IPS-15b (cell line): ENCODE results near the gene PLEKHM2.
"Not testable (repeated sequence)": the region's sequence is repeated elsewhere in the genome, so short reads cannot be mapped to it uniquely, and the experiment has no call there.

Experiments used
- H3K27me3 ChIP-seq: one replicate; pipeline ENCODE4 v1.6.1; 2013; ENCODE audit warnings: low read length; ENCODE audit not compliant: control insufficient read depth, insufficient read depth
- H3K36me3 ChIP-seq: one replicate; pipeline ENCODE4 v1.6.1; 2013; ENCODE audit warnings: low read length; ENCODE audit not compliant: control insufficient read depth, insufficient read depth
- H3K4me1 ChIP-seq: one replicate; pipeline ENCODE4 v1.6.1; 2013; ENCODE audit warnings: mild to moderate bottlenecking, low read length; ENCODE audit not compliant: control insufficient read depth, insufficient read depth
- H3K4me3 ChIP-seq: one replicate; pipeline ENCODE4 v1.5.1; 2013; ENCODE audit warnings: low read depth, low read length
- H3K9ac ChIP-seq: one replicate; pipeline ENCODE4 v1.6.1; 2013; ENCODE audit warnings: low read depth, mild to moderate bottlenecking, low read length
- H3K9me3 ChIP-seq: one replicate; pipeline ENCODE4 v1.6.1; 2013; ENCODE audit warnings: mild to moderate bottlenecking, low read length; ENCODE audit not compliant: control insufficient read depth, insufficient read depth

PLEKHM2 gene

DNA sequence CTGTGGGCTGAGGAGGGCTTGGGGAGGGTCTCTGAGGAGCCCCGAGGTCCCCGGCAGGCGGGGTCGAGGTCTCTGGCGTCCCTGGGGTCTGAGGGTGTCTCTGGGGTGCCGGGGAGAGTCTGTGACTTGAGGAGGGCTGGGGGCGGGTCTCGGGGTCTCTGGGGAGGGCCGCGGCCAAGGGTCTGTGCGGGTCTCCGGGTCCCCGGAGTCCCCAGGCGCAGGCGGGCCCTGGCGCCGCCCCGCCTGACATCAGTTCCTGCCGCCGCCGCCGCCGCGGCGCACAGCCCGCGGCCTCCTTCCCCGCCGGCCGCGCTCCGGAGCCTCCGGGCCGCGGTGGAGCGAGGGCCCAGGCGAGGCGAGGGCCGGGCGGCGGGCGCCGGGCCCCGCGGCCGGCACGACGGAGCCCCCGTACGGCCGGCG lies at the start of gene PLEKHM2:
PLEKHM2 (plus strand) TSS at position 279 of the 420 bp plus-strand sequence. CDS start 239 bp downstream, outside the sequence.
- Histone ChIP-seq H3K4me1 (no peaks in the 10 kb centered on the region), H3K27me3 (no peaks in the 10 kb centered on the region), H3K4me3 (peak within 1 kb of the TSS; percentile 70), H3K9ac (peak within 1 kb of the TSS; percentile 70), H3K36me3 (no peaks in the 10 kb centered on the region), H3K9me3 (no peaks in the 10 kb centered on the region)

DNA sequence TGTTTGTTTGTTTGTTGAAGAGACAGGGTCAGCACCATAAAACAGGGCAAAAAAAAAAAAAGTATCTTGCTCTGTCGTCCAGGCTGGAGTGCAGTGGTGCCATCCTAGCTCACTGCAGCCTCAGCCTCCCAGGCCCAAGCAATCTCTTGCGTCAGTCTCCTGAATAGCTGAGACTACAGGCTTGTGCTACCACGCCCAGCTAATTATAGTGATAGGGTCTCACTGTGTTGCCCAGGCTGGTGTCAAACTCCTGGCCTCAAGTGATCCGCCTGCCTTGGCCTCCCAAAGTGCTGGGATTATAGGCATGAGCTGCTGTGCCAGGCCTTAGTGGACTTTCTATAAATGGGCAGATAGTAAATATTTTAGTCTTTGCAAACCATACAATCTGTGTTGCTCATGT lies 47.7 kb upstream of the PLEKHM2 start:
- H3K4me3 ChIP-seq = no peak overlapping the region
- no peaks in the 10 kb centered on the region for H3K9me3 ChIP-seq
- H3K36me3 ChIP-seq = peaks cover 54% of the 10 kb centered on the region
- H3K9ac ChIP-seq = no peak overlapping the region
- no peaks in the 10 kb centered on the region for H3K27me3 ChIP-seq
- no peaks in the 10 kb centered on the region for H3K4me1 ChIP-seq

DNA sequence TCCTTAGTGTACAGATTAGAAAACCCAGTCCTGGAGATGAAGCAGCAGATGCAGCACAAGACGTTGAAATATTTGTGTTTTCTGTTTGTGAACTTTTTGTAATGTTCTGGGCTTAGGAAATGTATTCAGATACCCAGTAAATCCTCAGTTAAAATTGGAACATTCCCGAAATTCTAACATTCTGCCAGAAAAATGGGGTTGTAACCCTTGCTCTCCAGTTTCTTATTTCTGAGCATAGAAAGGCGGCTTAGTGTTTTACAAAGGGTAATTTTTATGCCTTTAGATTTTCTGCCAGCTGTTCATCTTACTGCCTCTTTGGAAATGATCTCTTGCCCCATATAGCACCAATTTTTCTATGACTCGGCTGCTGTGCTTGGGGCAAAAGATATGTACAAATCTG lies 46.3 kb upstream of the PLEKHM2 start:
- Histone ChIP-seq H3K4me1 (no peaks in the 10 kb centered on the region), H3K36me3 (peaks cover 53% of the 10 kb centered on the region), H3K9ac (no peak overlapping the region), H3K4me3 (no peak overlapping the region), H3K9me3 (no peaks in the 10 kb centered on the region), H3K27me3 (no peaks in the 10 kb centered on the region)

DNA sequence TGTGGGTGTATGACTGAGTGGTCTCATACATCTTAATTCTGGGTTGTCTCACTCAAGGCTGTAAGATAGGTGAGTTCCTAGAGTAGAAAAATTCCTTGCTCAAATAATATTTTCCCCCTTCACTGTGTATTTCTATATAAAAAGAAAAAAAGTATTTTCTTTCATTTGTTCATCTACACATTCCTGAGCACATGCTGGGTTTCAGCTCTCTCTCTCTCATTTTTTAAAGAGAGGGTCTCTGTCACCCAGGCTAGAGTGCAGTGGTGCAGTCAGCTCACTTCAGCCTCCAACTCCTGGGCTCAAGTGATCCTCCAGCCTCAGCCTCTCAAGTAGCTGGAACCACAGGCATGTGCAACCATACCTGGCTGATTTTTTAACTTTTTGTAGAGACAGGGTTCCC lies 44.9 kb upstream of the PLEKHM2 start:
- Histone ChIP-seq H3K4me1 (no peaks in the 10 kb centered on the region), H3K36me3 (peaks cover 47% of the 10 kb centered on the region), H3K27me3 (no peaks in the 10 kb centered on the region), H3K4me3 (no peak overlapping the region), H3K9ac (no peak overlapping the region), H3K9me3 (no peaks in the 10 kb centered on the region)

DNA sequence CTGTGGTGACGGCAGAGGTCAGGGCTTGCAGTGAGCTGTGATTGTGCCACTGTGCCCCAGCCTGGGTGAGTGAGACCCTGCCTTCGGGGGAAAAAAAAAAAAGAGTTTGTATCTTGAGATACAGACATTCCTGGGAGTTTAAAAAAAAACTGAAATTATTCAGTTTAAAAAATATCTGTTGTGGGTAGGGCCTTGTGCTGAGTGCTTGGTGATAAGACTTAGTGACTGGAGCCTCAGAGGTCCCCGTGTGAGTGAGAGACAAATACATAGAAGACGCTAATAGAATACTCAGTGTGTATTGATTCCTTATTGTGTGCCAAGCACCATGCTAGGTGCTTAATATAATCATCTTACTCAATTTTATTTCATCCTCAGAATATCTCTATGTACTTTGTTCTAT lies 44.2 kb upstream of the PLEKHM2 start:
- Histone ChIP-seq H3K27me3 (no peaks in the 10 kb centered on the region), H3K4me3 (no peak overlapping the region), H3K9ac (no peak overlapping the region), H3K4me1 (no peaks in the 10 kb centered on the region), H3K9me3 (no peaks in the 10 kb centered on the region), H3K36me3 (peaks cover 43% of the 10 kb centered on the region)

DNA sequence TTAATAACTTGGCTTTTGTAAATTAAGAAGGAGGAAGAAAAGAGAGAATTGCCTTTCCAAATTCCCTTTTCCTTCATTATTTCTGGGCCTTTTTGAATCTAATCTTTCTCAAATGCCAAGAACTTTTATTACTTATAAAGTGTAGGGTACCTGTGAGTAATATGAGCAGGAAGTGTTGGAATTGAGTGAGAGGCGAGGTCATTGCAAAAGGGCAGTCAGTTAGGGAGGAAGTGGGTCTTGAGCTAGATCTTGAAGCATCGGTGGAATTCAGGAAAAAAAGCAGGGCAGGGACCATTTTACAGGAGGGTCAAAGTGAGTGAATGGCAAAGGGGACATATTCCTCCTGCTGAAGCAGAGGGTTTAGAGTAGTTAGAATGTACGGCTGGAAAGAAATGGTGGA lies 43.5 kb upstream of the PLEKHM2 start:
- Histone ChIP-seq H3K9ac (no peak overlapping the region), H3K4me3 (no peak overlapping the region), H3K4me1 (no peaks in the 10 kb centered on the region), H3K27me3 (no peaks in the 10 kb centered on the region), H3K36me3 (peaks cover 40% of the 10 kb centered on the region), H3K9me3 (no peaks in the 10 kb centered on the region)

DNA sequence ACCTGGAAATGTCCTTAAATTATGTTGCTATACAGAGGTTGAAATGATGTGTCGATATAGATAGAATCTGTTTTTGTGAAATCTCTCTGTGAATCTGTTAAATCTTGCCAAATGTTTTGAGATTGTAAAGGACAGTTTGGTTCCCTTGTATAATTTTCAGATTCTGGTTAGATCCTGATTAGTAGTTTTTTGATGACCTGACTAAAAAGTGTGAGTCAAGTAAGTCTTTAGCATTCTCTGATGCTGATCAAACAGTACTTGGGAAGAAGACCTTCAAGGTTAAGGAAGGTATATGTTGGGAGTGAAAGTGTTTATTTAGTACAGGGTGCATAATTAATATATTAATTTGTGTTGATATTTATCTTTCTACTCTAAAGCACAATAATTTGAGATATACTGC lies 34.2 kb upstream of the PLEKHM2 start:
- H3K4me3 ChIP-seq = no peak overlapping the region
- no peaks in the 10 kb centered on the region for H3K9me3 ChIP-seq
- H3K27me3 ChIP-seq = no peaks in the 10 kb centered on the region
- H3K9ac ChIP-seq = no peak overlapping the region
- no peaks in the 10 kb centered on the region for H3K4me1 ChIP-seq
- H3K36me3 ChIP-seq = peaks cover 12% of the 10 kb centered on the region

DNA sequence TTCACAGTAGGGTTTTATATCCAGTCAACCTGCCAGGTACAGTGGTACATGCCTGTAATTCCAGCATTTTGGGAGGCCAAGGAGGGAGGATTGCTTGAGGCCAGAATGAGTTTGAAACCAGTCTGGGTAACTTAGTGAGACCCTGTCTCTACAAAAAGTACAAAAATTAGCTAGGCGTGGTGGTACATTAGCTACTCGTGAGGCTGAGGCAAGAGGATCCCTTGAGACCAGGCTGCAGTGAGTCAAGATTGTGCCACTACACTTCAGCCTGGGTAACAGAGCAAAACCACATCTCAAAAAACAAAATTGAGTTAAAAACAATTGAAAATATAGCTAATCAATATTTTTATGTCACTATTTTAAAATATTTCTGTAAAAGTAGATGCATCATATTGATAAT lies 33.7 kb upstream of the PLEKHM2 start:
- Histone ChIP-seq H3K9ac (no peak overlapping the region), H3K27me3 (no peaks in the 10 kb centered on the region), H3K4me1 (no peaks in the 10 kb centered on the region), H3K36me3 (peaks cover 9% of the 10 kb centered on the region), H3K9me3 (no peaks in the 10 kb centered on the region), H3K4me3 (no peak overlapping the region)

- not testable (repeated sequence) for H3K4me3 ChIP-seq, H3K27me3 ChIP-seq, H3K4me1 ChIP-seq, H3K9me3 ChIP-seq, H3K9ac ChIP-seq
- peaks cover 13% of the 10 kb centered on the region for H3K36me3 ChIP-seq
Observed at GRCh38 chr1:15652130-15652529, 32.0 kb upstream of the PLEKHM2 start.

DNA sequence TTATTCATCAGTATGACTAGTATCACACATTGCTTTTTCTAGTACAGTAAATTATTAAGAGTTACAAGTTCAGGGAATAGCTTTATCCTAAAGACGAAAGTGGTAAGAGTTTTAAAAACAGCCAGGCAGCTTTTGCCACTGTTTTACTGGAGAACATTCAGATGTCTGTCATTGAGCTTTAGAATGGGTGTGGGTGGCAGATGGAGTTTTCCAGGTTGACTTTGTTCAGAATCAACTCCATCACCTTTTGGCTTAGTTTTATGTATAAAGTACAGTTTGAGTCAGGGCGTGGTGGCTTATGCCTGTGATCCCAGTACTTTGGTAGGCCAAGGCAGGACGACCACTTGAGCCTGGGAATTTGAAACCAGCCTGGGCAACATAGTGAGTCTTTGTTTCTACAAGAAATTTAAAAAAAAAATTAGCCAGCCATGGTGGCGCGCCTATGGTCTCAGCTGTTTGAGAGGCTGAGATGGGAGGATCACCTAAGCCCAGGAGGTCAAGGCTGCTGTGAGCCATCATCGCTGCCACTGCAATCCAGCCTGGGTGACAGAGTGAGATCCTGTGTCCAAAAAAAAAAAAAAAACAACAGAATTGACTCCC lies 29.9 kb upstream of the PLEKHM2 start:
- H3K9me3 ChIP-seq = no peaks in the 10 kb centered on the region
- H3K36me3 ChIP-seq = peaks cover 13% of the 10 kb centered on the region
- no peak overlapping the region for H3K4me3 ChIP-seq
- no peaks in the 10 kb centered on the region for H3K4me1 ChIP-seq
- no peak overlapping the region for H3K9ac ChIP-seq
- H3K27me3 ChIP-seq = no peaks in the 10 kb centered on the region

DNA sequence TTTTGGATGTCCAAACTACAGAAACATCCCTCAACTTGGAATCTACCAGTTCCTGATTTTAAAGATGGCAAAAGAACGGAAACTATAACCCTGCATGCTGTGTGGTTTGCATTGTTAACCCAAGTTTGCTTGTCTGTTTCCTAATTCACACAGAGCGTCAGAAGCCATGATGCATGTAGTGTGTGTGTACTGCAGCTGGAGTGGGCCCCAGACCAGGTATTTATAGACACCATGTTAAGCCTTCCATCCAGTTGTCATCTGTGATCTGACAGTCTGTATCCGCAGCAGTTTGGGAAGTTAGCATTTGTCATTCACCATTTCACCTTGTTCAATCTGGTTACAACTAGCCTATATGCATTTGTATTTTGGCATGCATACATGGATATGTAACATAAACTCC lies 27.7 kb upstream of the PLEKHM2 start:
- H3K27me3 ChIP-seq = no peaks in the 10 kb centered on the region
- no peaks in the 10 kb centered on the region for H3K9me3 ChIP-seq
- peaks cover 18% of the 10 kb centered on the region for H3K36me3 ChIP-seq
- no peak overlapping the region for H3K4me3 ChIP-seq
- no peak overlapping the region for H3K9ac ChIP-seq
- no peaks in the 10 kb centered on the region for H3K4me1 ChIP-seq

GRCh38 chr1:15657021-15657420 lies 27.1 kb upstream of the PLEKHM2 start:
- peaks cover 17% of the 10 kb centered on the region for H3K36me3 ChIP-seq
- no peak overlapping the region for H3K4me3 ChIP-seq
- no peaks in the 10 kb centered on the region for H3K9me3 ChIP-seq

More at GRCh38 chr1:15657021-15657420, 27.1 kb upstream of the PLEKHM2 start:
- Histone ChIP-seq H3K4me1 (no peaks in the 10 kb centered on the region), H3K27me3 (no peaks in the 10 kb centered on the region), H3K9ac (no peak overlapping the region)
